GM12801 (cell line): ENCODE data around the gene TMC2.

ENCODE experiments used
- TF ChIP-seq, protein P1 (sequence below): IDR thresholded peaks from one replicate; pipeline ENCODE4 v1.5.1; 2011; ENCODE audit warnings: control low read depth; ENCODE audit not compliant: insufficient read length; ENCODE audit errors: extremely low read depth

The TMC2 gene

DNA sequence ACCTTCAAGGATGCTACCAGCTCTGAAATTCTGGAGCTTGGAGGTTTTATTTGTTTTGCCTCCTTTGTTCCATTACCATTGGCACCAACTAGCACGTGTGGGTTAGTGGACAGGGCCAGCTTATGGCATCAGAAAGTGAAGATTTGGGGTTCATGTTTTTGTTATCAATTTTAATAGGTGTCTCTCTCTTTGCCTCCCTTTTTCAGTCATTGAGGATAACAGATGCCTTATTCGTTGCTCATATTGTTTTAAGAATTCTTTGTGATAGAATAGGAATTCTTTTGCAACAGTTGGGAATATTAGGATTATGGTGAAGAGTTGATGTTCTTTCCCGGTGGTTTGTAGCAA, 22.9 kb downstream of the TMC2 start:
- TF ChIP-seq, protein P1, sequence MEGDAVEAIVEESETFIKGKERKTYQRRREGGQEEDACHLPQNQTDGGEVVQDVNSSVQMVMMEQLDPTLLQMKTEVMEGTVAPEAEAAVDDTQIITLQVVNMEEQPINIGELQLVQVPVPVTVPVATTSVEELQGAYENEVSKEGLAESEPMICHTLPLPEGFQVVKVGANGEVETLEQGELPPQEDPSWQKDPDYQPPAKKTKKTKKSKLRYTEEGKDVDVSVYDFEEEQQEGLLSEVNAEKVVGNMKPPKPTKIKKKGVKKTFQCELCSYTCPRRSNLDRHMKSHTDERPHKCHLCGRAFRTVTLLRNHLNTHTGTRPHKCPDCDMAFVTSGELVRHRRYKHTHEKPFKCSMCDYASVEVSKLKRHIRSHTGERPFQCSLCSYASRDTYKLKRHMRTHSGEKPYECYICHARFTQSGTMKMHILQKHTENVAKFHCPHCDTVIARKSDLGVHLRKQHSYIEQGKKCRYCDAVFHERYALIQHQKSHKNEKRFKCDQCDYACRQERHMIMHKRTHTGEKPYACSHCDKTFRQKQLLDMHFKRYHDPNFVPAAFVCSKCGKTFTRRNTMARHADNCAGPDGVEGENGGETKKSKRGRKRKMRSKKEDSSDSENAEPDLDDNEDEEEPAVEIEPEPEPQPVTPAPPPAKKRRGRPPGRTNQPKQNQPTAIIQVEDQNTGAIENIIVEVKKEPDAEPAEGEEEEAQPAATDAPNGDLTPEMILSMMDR, result no peak

DNA sequence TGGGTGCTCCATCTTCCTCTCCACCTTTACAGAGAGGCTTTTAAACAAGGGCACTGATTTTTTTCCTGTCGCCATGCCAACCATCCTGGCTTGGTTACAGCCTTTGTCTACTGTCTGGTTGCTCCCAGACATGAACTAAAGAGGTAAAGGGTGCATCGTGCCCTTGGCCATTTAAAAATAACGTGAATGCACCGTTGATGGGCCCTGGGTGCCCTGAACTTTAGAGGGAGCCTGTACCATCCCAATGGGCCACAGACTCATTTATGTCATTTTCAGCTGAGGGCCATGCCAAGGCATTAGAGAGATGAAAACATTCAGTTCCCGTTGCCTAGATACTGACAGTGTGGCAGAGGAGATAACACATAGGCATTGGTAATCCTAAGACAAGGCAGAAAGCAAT, 23.3 kb downstream of the TMC2 start:
- TF ChIP-seq, protein P1, result no peak

DNA sequence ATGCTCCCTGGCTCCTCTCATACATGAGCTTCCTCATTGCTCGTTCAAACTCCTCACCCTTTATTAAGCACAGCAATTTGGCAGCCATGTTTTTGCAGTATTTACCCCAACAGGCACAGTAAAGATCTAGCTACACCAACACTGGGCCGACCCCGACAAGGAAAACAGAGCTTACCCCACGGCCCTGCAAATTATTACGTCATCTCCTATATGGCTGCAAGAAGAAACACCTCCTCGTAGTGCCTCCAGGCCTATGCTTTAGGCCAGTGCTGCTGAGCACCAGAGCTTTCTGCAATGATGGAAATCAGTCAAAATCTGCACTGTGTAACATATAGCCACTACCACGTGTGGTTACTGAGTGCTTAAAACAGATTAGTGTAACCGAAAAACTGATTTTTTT, 26.7 kb downstream of the TMC2 start:
- TF ChIP-seq, protein P1, result no peak

DNA sequence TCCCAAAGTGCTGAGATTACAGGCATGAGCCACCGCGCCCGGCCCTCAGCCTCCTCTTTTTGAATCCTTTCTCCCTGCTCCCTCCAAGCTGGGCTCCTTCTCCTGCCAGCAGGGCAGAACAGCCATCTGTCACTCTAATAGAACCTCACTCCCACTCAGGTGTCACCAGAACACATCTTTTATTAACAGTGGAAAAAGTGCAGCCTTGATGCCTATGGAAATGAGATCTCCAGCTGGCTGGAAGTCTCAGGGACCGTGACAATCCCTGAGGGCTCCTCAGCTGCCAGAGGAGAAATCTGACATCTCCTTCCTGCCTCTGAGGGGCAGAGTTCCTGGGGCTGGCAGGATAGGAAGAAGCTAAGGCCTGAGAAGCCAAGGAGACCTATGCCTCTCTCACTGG, 28.0 kb downstream of the TMC2 start:
- TF ChIP-seq, protein P1, result no peak

DNA sequence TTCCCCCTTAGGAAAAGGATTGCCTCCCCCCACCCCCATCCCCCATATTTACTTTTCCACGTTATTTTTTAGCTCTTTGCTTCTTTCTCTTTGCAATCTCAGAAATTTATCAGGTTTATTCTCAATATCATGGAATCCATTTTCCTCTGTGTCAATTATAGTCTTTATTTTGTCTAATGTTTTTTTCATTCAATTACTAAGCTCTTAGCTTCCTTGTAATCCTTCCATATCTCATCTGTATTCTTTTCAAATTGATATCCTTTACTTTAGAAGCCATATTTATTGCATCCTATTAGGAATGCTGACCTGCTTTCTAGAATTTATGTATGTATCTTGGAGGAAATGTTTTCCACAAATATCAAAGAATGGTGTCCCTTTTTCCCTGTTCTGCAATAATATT, 39.3 kb downstream of the TMC2 start:
- TF ChIP-seq, protein P1, result no peak

DNA sequence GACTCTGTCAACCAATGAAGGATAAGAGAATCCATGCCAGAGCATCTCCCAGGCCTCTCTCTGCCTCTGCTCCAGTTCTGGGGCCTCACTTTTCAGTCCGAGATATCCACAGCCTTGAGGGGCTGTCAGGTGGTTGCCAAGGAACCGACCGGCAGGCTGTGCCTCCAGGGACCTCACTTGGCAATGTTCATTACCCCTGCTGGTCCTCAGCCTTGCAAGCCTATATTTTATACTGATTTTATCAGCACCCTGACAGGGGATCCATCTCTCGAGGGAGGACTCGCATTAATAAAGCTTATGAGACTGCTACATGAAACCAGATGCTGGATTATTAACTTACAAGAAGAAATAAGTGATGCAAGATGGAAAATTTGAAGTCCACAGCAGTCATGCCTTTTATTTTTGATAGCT, 39.9 kb downstream of the TMC2 start:
- TF ChIP-seq, protein P1, result no peak

DNA sequence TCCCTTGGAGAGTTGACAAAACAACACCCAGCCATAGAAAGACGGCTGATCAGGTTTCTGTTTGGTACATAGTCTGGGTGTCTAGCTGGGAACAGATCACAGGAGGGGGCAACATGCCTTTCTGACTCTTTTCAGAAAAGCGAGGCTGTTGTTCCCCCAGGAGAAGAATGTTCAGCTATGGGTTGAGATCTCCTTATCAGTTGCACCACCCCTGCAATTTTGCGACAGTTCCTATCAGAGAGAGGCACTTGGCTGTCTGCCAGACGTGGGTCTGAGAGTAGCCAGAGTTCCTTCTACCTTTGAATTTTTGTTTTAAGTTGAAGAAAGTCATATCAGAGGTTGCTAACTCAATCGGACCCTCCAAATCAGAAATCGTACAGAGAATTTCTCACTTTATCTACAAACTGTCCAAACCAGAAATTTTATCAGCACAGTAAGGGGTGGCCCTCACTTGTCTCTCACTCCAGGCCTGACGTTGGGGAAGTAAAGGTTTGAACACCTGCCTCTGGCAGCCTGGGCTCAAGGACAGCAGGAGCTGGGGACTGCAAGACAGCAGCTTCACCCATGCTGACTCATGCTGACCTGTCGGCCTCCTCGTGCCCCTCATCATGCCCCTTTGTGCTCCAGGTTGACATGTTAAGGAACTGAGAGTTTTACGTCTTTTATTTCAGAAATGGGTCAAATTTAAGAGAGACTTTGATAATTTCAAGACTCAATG, 42.3 kb downstream of the TMC2 start:
- TF ChIP-seq, protein P1, result no peak
